ENCODE measurements around the gene GPC5.
"Not testable (repeated sequence)": the region's sequence is repeated elsewhere in the genome, so short reads cannot be mapped to it uniquely, and the experiment has no call there.

The GPC5 gene

GRCh38 chr13:92719868-92720267 is 1321.4 kb downstream of the GPC5 start:
- no peak for DNase-seq

- DNase-seq = no peak
Measured at GRCh38 chr13:92721620-92722019, 1323.2 kb downstream of the GPC5 start.

- DNase-seq = no peak
Measured at GRCh38 chr13:92727118-92727517, 1328.7 kb downstream of the GPC5 start.

- no peak for DNase-seq
Measured at GRCh38 chr13:92734068-92734467, 1335.6 kb downstream of the GPC5 start.

GRCh38 chr13:92734545-92734944 is 1336.1 kb downstream of the GPC5 start:
- DNase-seq = no peak

GRCh38 chr13:92735909-92736308 is 1337.5 kb downstream of the GPC5 start:
- DNase-seq = no peak

- no peak for DNase-seq
Measured at GRCh38 chr13:92739306-92739818, 1340.9 kb downstream of the GPC5 start.

- no peak for DNase-seq
Measured at GRCh38 chr13:92743992-92744391, 1345.6 kb downstream of the GPC5 start.

- DNase-seq = no peak
Measured at GRCh38 chr13:92745258-92745657, 1346.8 kb downstream of the GPC5 start.

- not testable (repeated sequence) for DNase-seq
Measured at GRCh38 chr13:92752705-92753104, 1354.3 kb downstream of the GPC5 start.

GRCh38 chr13:92761710-92762109 is 1363.3 kb downstream of the GPC5 start:
- no peak for DNase-seq

- DNase-seq = no peak
Measured at GRCh38 chr13:92767468-92767867, 1369.0 kb downstream of the GPC5 start.

GRCh38 chr13:92768602-92769001 is 1370.2 kb downstream of the GPC5 start:
- no peak for DNase-seq

- no peak for DNase-seq
Measured at GRCh38 chr13:92769046-92769445, 1370.6 kb downstream of the GPC5 start.

- DNase-seq = no peak
Measured at GRCh38 chr13:92775658-92776057, 1377.2 kb downstream of the GPC5 start.

GRCh38 chr13:92781965-92782690 is 1383.7 kb downstream of the GPC5 start:
- no peak for DNase-seq

- no peak for DNase-seq
Measured at GRCh38 chr13:92802776-92803175, 1404.4 kb downstream of the GPC5 start.

GRCh38 chr13:92804346-92804745 is 1405.9 kb downstream of the GPC5 start:
- no peak for DNase-seq

GRCh38 chr13:92804926-92805325 is 1406.5 kb downstream of the GPC5 start:
- no peak for DNase-seq

- DNase-seq = no peak
Measured at GRCh38 chr13:92805766-92806165, 1407.3 kb downstream of the GPC5 start.

- no peak for DNase-seq
Measured at GRCh38 chr13:92806215-92806614, 1407.8 kb downstream of the GPC5 start.

- DNase-seq = no peak
Measured at GRCh38 chr13:92807353-92807752, 1408.9 kb downstream of the GPC5 start.

GRCh38 chr13:92807966-92808365 is 1409.5 kb downstream of the GPC5 start:
- no peak for DNase-seq

GRCh38 chr13:92821324-92821723 is 1422.9 kb downstream of the GPC5 start:
- DNase-seq = no peak

GRCh38 chr13:92823059-92823458 is 1424.6 kb downstream of the GPC5 start:
- DNase-seq = no peak
